HepG2 (cell line): ENCODE results near the gene CAPN10. TPM values are rescaled to one million over a fixed set of nuclear protein-coding genes. Genes with fewer than 3 reads are reported as not detected.
A peak's percentile ranks its signal among the peaks of the same experiment; 100 is the strongest.

Source experiments
- ATRX ChIP-seq: sonication (generic); formaldehyde crosslinking; IDR thresholded peaks from 2 replicates; pipeline ENCODE4 v1.4.0; 2020; ENCODE audit warnings: missing genetic modification reagents, borderline replicate concordance
- CHD4 ChIP-seq: fragments of 200-600 bp; sonication (generic); IDR thresholded peaks from 2 replicates; pipeline ENCODE4 v1.7.0; 2017; ENCODE audit warnings: mild to moderate bottlenecking, low read length, borderline replicate concordance
- FOXJ3 ChIP-seq: sonication (generic); formaldehyde crosslinking; IDR thresholded peaks from 2 replicates; pipeline ENCODE4 v1.4.0; 2020; ENCODE audit warnings: missing genetic modification reagents, mild to moderate bottlenecking, borderline replicate concordance
- MYNN ChIP-seq: sonication (generic); formaldehyde crosslinking; IDR thresholded peaks from 2 replicates; pipeline ENCODE4 v1.4.0; 2020; ENCODE audit warnings: mild to moderate bottlenecking, low read depth, missing genetic modification reagents
- NFE2L1 ChIP-seq: sonication (generic); formaldehyde crosslinking; IDR thresholded peaks from 2 replicates; pipeline ENCODE4 v1.4.0; 2020; ENCODE audit warnings: missing genetic modification reagents, mild to moderate bottlenecking, borderline replicate concordance
- PLRG1 ChIP-seq: fragments of 450-650 bp; conservative IDR thresholded peaks from 2 replicates; pipeline ENCODE4 v1.6.1; 2016
- RBFOX2 ChIP-seq: fragments of 200-400 bp; formaldehyde crosslinking; IDR thresholded peaks from 2 replicates; pipeline ENCODE4 v1.6.1; 2017; ENCODE audit warnings: low read depth, mild to moderate bottlenecking, low read length
- RXRB ChIP-seq: IDR thresholded peaks from 2 replicates; pipeline ENCODE4 v1.6.1; 2016; ENCODE audit warnings: borderline replicate concordance, missing genetic modification reagents, missing compliant biosample characterization
- ZBTB7A ChIP-seq: sonication (generic); formaldehyde crosslinking; IDR thresholded peaks from 2 replicates; pipeline ENCODE4 v1.8.0; 2022; ENCODE audit warnings: mild to moderate bottlenecking, missing genetic modification reagents
- ZMAT3 ChIP-seq: sonication (generic); formaldehyde crosslinking; conservative IDR thresholded peaks from 2 replicates; pipeline ENCODE4 v1.7.0; 2021; ENCODE audit warnings: missing genetic modification reagents
- ZNF337 ChIP-seq: sonication (generic); formaldehyde crosslinking; IDR thresholded peaks from 2 replicates; pipeline ENCODE4 v1.5.1; 2020; ENCODE audit warnings: missing genetic modification reagents, low read depth, mild to moderate bottlenecking, borderline replicate concordance
- ZNF432 ChIP-seq: sonication (generic); formaldehyde crosslinking; IDR thresholded peaks from 2 replicates; pipeline ENCODE4 v1.5.0; 2020; ENCODE audit warnings: missing genetic modification reagents, mild to moderate bottlenecking, borderline replicate concordance
- ZNF501 ChIP-seq: sonication (generic); formaldehyde crosslinking; IDR thresholded peaks from 2 replicates; pipeline ENCODE4 v1.5.1; 2020; ENCODE audit warnings: mild to moderate bottlenecking, moderate library complexity, missing genetic modification reagents
- ZNF660 ChIP-seq: sonication (generic); formaldehyde crosslinking; IDR thresholded peaks from 2 replicates; pipeline ENCODE4 v1.5.1; 2020; ENCODE audit warnings: mild to moderate bottlenecking, low read depth, missing genetic modification reagents, borderline replicate concordance
- polyA plus RNA-seq, 8 experiments: library from polyadenylated mRNA; depleted of rRNA in 3 of 8; stranded (reverse) in 7 of 8; unstranded in 1 of 8; fragments of >200 nt; fragmentation: Illumina TruSeq in 4 of 8; extraction: Trizol in 4 of 8; gene quantifications; 2 replicates each; pipeline versions ENCODE4 v1.2.1 to v1.2.3, GENCODE V29; 2011 to 2016; ENCODE audit warnings: low read depth in 4 of 8, missing spikeins in 1 of 8, mixed read lengths in 1 of 8; ENCODE audit not compliant: insufficient read depth in 1 of 8
- total RNA-seq, 5 experiments: library from RNA; depleted of rRNA; stranded (reverse); fragments of >200 nt; fragmentation: Illumina TruSeq; extraction: Trizol; gene quantifications; 2 replicates each; pipeline ENCODE4 v1.2.3, GENCODE V29; 2016; ENCODE audit warnings: low read depth in 1 of 5
- TF ChIP-seq, protein P1 (sequence below): IDR thresholded peaks from 2 replicates; pipeline ENCODE4 v1.6.1; 2016; ENCODE audit warnings: missing compliant biosample characterization, missing genetic modification reagents, borderline replicate concordance
- TF ChIP-seq, protein P2 (sequence below): IDR thresholded peaks from 2 replicates; pipeline ENCODE4 v1.6.1; 2016
- TF ChIP-seq, protein P3 (sequence below): sonication (generic); formaldehyde crosslinking; IDR thresholded peaks from 2 replicates; pipeline ENCODE4 v1.4.0; 2020; ENCODE audit warnings: mild to moderate bottlenecking, missing genetic modification reagents
- TF ChIP-seq, protein P4 (sequence below): sonication (generic); formaldehyde crosslinking; IDR thresholded peaks from 2 replicates; pipeline ENCODE4 v1.5.0; 2020; ENCODE audit warnings: missing genetic modification reagents, mild to moderate bottlenecking, borderline replicate concordance
- TF ChIP-seq, protein P5 (sequence below): fragments of 450-650 bp; IDR thresholded peaks from 2 replicates; pipeline ENCODE4 v1.6.1; 2017; ENCODE audit warnings: mild to moderate bottlenecking
- TF ChIP-seq, protein P6 (sequence below): sonication (generic); formaldehyde crosslinking; IDR thresholded peaks from 2 replicates; pipeline ENCODE4 v1.8.0; 2022; ENCODE audit warnings: mild to moderate bottlenecking, missing genetic modification reagents; ENCODE audit not compliant: insufficient replicate concordance

The CAPN10 gene
- total and polyA plus RNA-seq, 2 of the 13 experiments (the other 11 are each of a cell fraction or from before 2014, with no cell fraction given): 27.6 to 32.4 TPM

DNA sequence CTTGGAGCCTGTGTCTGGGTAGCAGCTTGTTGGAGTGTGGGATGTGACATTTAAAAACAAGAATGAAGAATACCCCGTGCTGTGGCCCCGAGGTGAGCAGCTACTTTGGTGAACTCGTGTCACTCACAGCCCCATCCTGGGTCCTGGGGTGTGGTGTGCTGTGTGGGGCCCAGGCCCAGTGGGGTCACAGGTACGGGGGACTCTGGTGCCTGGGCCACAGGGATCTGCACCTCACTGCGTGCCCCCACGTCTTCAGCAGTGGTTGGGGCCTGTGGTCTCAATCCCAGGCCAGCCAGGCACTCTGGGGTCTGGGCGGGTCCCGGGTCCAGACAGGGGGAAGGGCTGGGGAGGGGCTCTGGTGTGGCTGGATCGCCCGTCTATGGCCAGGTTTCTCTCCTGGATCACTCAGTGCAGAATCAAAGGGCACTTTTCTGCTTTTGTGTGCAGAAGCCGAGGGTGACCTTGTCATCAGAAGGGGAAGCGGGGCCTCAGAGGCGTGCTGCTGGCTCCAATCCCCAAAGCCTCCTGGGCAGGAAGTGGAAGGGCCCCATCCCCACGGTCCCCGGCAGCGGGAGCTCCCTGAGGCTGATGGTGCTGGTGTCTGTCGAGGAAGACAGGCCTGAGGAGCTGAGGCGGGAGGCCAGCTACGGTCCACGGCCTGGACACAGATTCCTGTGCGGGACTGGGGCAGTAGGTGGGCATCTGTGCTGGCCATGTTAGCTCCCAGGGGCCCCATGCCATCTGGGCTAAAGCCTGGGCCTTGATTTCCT lies 40.2 kb downstream of the CAPN10 start (continued):
- TF ChIP-seq, protein P1, sequence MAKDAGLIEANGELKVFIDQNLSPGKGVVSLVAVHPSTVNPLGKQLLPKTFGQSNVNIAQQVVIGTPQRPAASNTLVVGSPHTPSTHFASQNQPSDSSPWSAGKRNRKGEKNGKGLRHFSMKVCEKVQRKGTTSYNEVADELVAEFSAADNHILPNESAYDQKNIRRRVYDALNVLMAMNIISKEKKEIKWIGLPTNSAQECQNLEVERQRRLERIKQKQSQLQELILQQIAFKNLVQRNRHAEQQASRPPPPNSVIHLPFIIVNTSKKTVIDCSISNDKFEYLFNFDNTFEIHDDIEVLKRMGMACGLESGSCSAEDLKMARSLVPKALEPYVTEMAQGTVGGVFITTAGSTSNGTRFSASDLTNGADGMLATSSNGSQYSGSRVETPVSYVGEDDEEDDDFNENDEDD (CRISPR knock-in tag): peak; percentile 93
- TF ChIP-seq ZNF432 (CRISPR knock-in tag) (no peak), ATRX (CRISPR knock-in tag) (no peak), RBFOX2 (peak; percentile 64), MYNN (no peak), RXRB (CRISPR knock-in tag) (peak; percentile 85), ZMAT3 (CRISPR knock-in tag) (0 out of 2 replicates have a peak, but pooled peaks have one; percentile 79), ZNF337 (CRISPR knock-in tag) (no peak), ZBTB7A (CRISPR knock-in tag) (peak; percentile 80), PLRG1 (no peak), CHD4 (no peak), ZNF501 (CRISPR knock-in tag) (peak; percentile 83), ZNF660 (CRISPR knock-in tag) (no peak), FOXJ3 (CRISPR knock-in tag) (no peak), NFE2L1 (CRISPR knock-in tag) (no peak)
- TF ChIP-seq, protein P2, sequence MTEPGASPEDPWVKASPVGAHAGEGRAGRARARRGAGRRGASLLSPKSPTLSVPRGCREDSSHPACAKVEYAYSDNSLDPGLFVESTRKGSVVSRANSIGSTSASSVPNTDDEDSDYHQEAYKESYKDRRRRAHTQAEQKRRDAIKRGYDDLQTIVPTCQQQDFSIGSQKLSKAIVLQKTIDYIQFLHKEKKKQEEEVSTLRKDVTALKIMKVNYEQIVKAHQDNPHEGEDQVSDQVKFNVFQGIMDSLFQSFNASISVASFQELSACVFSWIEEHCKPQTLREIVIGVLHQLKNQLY: peak; percentile 52
- TF ChIP-seq, protein P3, sequence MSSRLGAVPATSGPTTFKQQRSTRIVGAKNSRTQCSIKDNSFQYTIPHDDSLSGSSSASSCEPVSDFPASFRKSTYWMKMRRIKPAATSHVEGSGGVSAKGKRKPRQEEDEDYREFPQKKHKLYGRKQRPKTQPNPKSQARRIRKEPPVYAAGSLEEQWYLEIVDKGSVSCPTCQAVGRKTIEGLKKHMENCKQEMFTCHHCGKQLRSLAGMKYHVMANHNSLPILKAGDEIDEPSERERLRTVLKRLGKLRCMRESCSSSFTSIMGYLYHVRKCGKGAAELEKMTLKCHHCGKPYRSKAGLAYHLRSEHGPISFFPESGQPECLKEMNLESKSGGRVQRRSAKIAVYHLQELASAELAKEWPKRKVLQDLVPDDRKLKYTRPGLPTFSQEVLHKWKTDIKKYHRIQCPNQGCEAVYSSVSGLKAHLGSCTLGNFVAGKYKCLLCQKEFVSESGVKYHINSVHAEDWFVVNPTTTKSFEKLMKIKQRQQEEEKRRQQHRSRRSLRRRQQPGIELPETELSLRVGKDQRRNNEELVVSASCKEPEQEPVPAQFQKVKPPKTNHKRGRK (CRISPR knock-in tag): no peak
- TF ChIP-seq, protein P4, sequence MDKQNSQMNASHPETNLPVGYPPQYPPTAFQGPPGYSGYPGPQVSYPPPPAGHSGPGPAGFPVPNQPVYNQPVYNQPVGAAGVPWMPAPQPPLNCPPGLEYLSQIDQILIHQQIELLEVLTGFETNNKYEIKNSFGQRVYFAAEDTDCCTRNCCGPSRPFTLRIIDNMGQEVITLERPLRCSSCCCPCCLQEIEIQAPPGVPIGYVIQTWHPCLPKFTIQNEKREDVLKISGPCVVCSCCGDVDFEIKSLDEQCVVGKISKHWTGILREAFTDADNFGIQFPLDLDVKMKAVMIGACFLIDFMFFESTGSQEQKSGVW: no peak
- TF ChIP-seq, protein P5, sequence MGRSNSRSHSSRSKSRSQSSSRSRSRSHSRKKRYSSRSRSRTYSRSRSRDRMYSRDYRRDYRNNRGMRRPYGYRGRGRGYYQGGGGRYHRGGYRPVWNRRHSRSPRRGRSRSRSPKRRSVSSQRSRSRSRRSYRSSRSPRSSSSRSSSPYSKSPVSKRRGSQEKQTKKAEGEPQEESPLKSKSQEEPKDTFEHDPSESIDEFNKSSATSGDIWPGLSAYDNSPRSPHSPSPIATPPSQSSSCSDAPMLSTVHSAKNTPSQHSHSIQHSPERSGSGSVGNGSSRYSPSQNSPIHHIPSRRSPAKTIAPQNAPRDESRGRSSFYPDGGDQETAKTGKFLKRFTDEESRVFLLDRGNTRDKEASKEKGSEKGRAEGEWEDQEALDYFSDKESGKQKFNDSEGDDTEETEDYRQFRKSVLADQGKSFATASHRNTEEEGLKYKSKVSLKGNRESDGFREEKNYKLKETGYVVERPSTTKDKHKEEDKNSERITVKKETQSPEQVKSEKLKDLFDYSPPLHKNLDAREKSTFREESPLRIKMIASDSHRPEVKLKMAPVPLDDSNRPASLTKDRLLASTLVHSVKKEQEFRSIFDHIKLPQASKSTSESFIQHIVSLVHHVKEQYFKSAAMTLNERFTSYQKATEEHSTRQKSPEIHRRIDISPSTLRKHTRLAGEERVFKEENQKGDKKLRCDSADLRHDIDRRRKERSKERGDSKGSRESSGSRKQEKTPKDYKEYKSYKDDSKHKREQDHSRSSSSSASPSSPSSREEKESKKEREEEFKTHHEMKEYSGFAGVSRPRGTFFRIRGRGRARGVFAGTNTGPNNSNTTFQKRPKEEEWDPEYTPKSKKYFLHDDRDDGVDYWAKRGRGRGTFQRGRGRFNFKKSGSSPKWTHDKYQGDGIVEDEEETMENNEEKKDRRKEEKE: no peak
- TF ChIP-seq, protein P6, sequence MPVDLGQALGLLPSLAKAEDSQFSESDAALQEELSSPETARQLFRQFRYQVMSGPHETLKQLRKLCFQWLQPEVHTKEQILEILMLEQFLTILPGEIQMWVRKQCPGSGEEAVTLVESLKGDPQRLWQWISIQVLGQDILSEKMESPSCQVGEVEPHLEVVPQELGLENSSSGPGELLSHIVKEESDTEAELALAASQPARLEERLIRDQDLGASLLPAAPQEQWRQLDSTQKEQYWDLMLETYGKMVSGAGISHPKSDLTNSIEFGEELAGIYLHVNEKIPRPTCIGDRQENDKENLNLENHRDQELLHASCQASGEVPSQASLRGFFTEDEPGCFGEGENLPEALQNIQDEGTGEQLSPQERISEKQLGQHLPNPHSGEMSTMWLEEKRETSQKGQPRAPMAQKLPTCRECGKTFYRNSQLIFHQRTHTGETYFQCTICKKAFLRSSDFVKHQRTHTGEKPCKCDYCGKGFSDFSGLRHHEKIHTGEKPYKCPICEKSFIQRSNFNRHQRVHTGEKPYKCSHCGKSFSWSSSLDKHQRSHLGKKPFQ: no peak
